ENCODE results near the gene LDLR. TPM values are rescaled to one million over a fixed set of nuclear protein-coding genes. Genes with fewer than 3 reads are reported as not detected.
"Not testable (repeated sequence)": the region's sequence is repeated elsewhere in the genome, so short reads cannot be mapped to it uniquely, and the experiment has no call there.

The LDLR gene
- total RNA-seq, 1 donor from 2014 or later = 39.3 TPM

DNA sequence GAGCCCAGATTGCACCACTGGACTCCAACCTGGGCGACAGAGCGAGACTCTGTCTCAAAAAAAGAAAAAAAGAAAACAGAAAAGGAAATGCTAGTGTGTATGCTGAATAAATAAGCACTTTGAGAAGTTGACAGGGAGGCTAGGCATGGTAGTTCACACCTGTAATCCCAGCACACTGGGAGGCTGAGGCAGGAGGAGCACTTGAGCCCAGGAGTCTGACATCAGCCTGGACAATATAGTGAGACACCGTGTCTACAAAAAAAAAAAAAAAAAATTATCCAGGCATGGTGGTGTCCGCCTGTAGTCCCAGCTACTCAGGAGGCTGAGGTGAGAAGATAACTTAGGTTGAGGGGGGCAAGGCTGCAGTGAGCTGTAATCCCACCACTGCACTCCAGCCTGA is 19.1 kb upstream of the LDLR start:
- H3K4me2 ChIP-seq = no peak overlapping the region
- no peaks in the 10 kb centered on the region for H3K36me3 ChIP-seq
- no peaks in the 10 kb centered on the region for H3K27me3 ChIP-seq
- H4K20me1 ChIP-seq (ENCODE audit: low read depth) = no peaks in the 10 kb centered on the region
- no peaks in the 10 kb centered on the region for H3K9me3 ChIP-seq (ENCODE audit: low read depth)
- Mint-ChIP-seq H3K4me3 (no peak overlapping the region), H3K27ac (no peak overlapping the region), H3K9me3 (peaks cover 2% of the 10 kb centered on the region), H3K36me3 (peaks cover 24% of the 10 kb centered on the region), H3K4me1 (peaks cover 6% of the 10 kb centered on the region), H3K27me3 (ENCODE audit: insufficient read depth, low read depth) (peaks cover 7% of the 10 kb centered on the region)
- peaks cover 5% of the 10 kb centered on the region for H3F3A ChIP-seq (ENCODE audit: low read depth)
- no peaks in the 10 kb centered on the region for H3K4me1 ChIP-seq
- no peak for TF ChIP-seq EZH2phosphoT487 (IDR thresholded peaks at IDR 0.05)
- TF ChIP-seq, protein P1, sequence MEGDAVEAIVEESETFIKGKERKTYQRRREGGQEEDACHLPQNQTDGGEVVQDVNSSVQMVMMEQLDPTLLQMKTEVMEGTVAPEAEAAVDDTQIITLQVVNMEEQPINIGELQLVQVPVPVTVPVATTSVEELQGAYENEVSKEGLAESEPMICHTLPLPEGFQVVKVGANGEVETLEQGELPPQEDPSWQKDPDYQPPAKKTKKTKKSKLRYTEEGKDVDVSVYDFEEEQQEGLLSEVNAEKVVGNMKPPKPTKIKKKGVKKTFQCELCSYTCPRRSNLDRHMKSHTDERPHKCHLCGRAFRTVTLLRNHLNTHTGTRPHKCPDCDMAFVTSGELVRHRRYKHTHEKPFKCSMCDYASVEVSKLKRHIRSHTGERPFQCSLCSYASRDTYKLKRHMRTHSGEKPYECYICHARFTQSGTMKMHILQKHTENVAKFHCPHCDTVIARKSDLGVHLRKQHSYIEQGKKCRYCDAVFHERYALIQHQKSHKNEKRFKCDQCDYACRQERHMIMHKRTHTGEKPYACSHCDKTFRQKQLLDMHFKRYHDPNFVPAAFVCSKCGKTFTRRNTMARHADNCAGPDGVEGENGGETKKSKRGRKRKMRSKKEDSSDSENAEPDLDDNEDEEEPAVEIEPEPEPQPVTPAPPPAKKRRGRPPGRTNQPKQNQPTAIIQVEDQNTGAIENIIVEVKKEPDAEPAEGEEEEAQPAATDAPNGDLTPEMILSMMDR (IDR thresholded peaks at IDR 0.05) = no peak
- TF ChIP-seq EZH2 (IDR thresholded peaks at IDR 0.05) = no peak
- no peaks in the 10 kb centered on the region for H3K79me2 ChIP-seq (ENCODE audit: low read depth)
- no peak overlapping the region for H3K9ac ChIP-seq
- DNase-seq (ENCODE audit: low spot score) = no peak
- no peak overlapping the region for H3K27ac ChIP-seq
- H2AFZ ChIP-seq (replicated peaks) = no peak overlapping the region
- no peak overlapping the region for H3K4me3 ChIP-seq

DNA sequence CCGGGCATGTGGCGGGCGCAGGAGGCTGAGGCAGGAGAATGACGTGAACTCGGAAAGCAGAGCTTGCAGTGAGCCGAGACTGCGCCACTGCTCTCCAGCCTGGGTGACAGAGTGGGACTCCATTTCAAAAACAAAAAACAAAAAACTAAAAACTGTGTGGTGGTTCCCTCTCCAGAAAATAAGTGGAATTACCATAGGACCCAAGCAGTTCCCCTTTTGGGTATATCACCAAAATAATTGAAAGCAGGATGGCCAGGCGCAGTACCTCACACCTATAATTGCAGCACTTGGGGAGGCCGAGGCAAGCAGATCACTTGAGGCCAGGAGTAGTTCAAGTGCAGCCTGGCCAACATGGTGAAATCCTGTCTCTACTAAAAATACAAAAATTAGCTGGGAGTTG is 15.7 kb upstream of the LDLR start:
- H3K4me1 ChIP-seq = no peaks in the 10 kb centered on the region
- no peak overlapping the region for H2AFZ ChIP-seq (replicated peaks)
- H3K27ac ChIP-seq = no peak overlapping the region
- H4K20me1 ChIP-seq (ENCODE audit: low read depth) = no peaks in the 10 kb centered on the region
- H3K9ac ChIP-seq = no peak overlapping the region
- H3K36me3 ChIP-seq = no peaks in the 10 kb centered on the region
- Mint-ChIP-seq H3K27me3 (ENCODE audit: insufficient read depth, low read depth) (peaks cover 7% of the 10 kb centered on the region), H3K9me3 (no peaks in the 10 kb centered on the region), H3K4me1 (peaks cover 3% of the 10 kb centered on the region), H3K4me3 (no peak overlapping the region), H3K36me3 (peaks cover 8% of the 10 kb centered on the region), H3K27ac (no peak overlapping the region)
- H3K9me3 ChIP-seq (ENCODE audit: low read depth) = no peaks in the 10 kb centered on the region
- TF ChIP-seq EZH2phosphoT487 (IDR thresholded peaks at IDR 0.05) (no peak), EZH2 (IDR thresholded peaks at IDR 0.05) (no peak)
- TF ChIP-seq, protein P1 (IDR thresholded peaks at IDR 0.05) = no peak
- H3K4me2 ChIP-seq = no peak overlapping the region
- no peaks in the 10 kb centered on the region for H3K27me3 ChIP-seq
- no peak overlapping the region for H3K4me3 ChIP-seq
- no peak for DNase-seq (ENCODE audit: low spot score)
- no peaks in the 10 kb centered on the region for H3K79me2 ChIP-seq (ENCODE audit: low read depth)
- H3F3A ChIP-seq (ENCODE audit: low read depth) = peaks cover 5% of the 10 kb centered on the region

- H2AFZ ChIP-seq (replicated peaks); H4K20me1 ChIP-seq (ENCODE audit: low read depth); H3K79me2 ChIP-seq (ENCODE audit: low read depth); H3K9me3 Mint-ChIP-seq; H3K9ac ChIP-seq; H3K4me3 ChIP-seq; H3K4me3 Mint-ChIP-seq; H3K27me3 ChIP-seq; H3K27ac ChIP-seq; H3K36me3 Mint-ChIP-seq; H3K4me2 ChIP-seq; H3K27ac Mint-ChIP-seq; H3F3A ChIP-seq (ENCODE audit: low read depth); H3K36me3 ChIP-seq; H3K4me1 Mint-ChIP-seq; H3K9me3 ChIP-seq (ENCODE audit: low read depth); DNase-seq (ENCODE audit: low spot score); H3K4me1 ChIP-seq; H3K27me3 Mint-ChIP-seq (ENCODE audit: insufficient read depth, low read depth): not testable (repeated sequence)
Measured at GRCh38 chr19:11076792-11077191, 12.5 kb upstream of the LDLR start.

GRCh38 chr19:11078893-11079292 is 10.4 kb upstream of the LDLR start:
- H4K20me1 ChIP-seq (ENCODE audit: low read depth) = no peaks in the 10 kb centered on the region
- Mint-ChIP-seq H3K36me3 (peaks cover 7% of the 10 kb centered on the region), H3K9me3 (peaks cover 4% of the 10 kb centered on the region), H3K4me3 (no peak overlapping the region), H3K27me3 (ENCODE audit: insufficient read depth, low read depth) (peaks cover 7% of the 10 kb centered on the region), H3K27ac (no peak overlapping the region), H3K4me1 (peaks cover 1% of the 10 kb centered on the region)
- no peak overlapping the region for H3K4me2 ChIP-seq
- no peaks in the 10 kb centered on the region for H3K27me3 ChIP-seq
- H3K9ac ChIP-seq = no peak overlapping the region
- H2AFZ ChIP-seq (replicated peaks) = no peak overlapping the region
- H3K27ac ChIP-seq = no peak overlapping the region
- DNase-seq (ENCODE audit: low spot score) = no peak
- H3K4me3 ChIP-seq = no peak overlapping the region
- no peaks in the 10 kb centered on the region for H3F3A ChIP-seq (ENCODE audit: low read depth)
- TF ChIP-seq EZH2 (IDR thresholded peaks at IDR 0.05) (no peak), EZH2phosphoT487 (IDR thresholded peaks at IDR 0.05) (no peak)
- TF ChIP-seq, protein P1 (IDR thresholded peaks at IDR 0.05) = no peak
- H3K79me2 ChIP-seq (ENCODE audit: low read depth) = no peaks in the 10 kb centered on the region
- H3K36me3 ChIP-seq = no peaks in the 10 kb centered on the region
- H3K9me3 ChIP-seq (ENCODE audit: low read depth) = no peaks in the 10 kb centered on the region
- H3K4me1 ChIP-seq = no peaks in the 10 kb centered on the region
